Body of pancreas (tissue), 4 donors: ENCODE measurements around the gene NDUFA6.
A peak's percentile ranks its signal among the peaks of the same experiment; 100 is the strongest.
"Not testable (repeated sequence)": the region's sequence is repeated elsewhere in the genome, so short reads cannot be mapped to it uniquely, and the experiment has no call there.

Experiments
- CTCF ChIP-seq, 7 experiments: fragments of 450-650 bp in 4 of 7; fragments of 200-600 bp in 3 of 7; sonication (generic) in 3 of 7; IDR thresholded peaks; one replicate each; pipeline ENCODE4 v1.5.1; 2016 to 2019; ENCODE audit warnings: antibody characterized with exemption in 7 of 7
- POLR2A ChIP-seq, 3 donors: fragments of 450-650 bp; IDR thresholded peaks; one replicate each; pipeline ENCODE4 v1.6.1; 2016; ENCODE audit warnings: antibody characterized with exemption in 3 of 3, mild to moderate bottlenecking in 2 of 3

GRCh38 chr22:42112793-42113192, 22.2 kb upstream of the NDUFA6 start:
- peak in 1 of 7 experiments; percentile 25 for TF ChIP-seq CTCF (IDR thresholded peaks at IDR 0.05)
- not testable (repeated sequence) for TF ChIP-seq POLR2A (IDR thresholded peaks at IDR 0.05)
